IMR-90 (cell line): ENCODE measurements around the gene PPM1F. TPM values are rescaled to one million over a fixed set of nuclear protein-coding genes. Genes with fewer than 3 reads are reported as not detected.

Experiments used
- ATAC-seq: fragments of 200-7000 bp; cut with Tn5 transposase; 2 replicates; pipeline ENCODE4 v1.9.1; 2020; ENCODE audit warnings: low read depth, mild to moderate bottlenecking, moderate library complexity
- BruUV-seq: library from RNA; stranded (reverse); fragments of 400-500 nt; replicated peaks from 2 replicates; lab custom pipeline; 2021; lab: Mats Ljungman, UMichigan
- CTCF ChIA-PET: fragments of 300-600 bp; formaldehyde crosslinking; extraction: SDS; loops from one replicate; lab custom pipeline; 2021; ENCODE audit warnings: antibody characterized with exemption; lab: Yijun Ruan, JAX
- POLR2A ChIA-PET: fragments of 300-600 bp; sonication (Branson Sonifier 250); formaldehyde crosslinking; loops from one replicate; lab custom pipeline; 2022; ENCODE audit warnings: antibody characterized with exemption; ENCODE audit not compliant: unreplicated experiment; lab: Charles Lee
- DNase-seq: peaks from one replicate; pipeline ENCODE4 v3.0.0; 2013
- H2AFZ ChIP-seq: replicated peaks from 2 replicates; pipeline ENCODE3; 2013; ENCODE audit warnings: low read length, mild to moderate bottlenecking; ENCODE audit not compliant: poor library complexity
- H2AK5ac ChIP-seq: 2 replicates; pipeline ENCODE4 v1.6.1; 2013; ENCODE audit warnings: low read depth, low read length, inconsistent platforms
- H2AK9ac ChIP-seq: replicated peaks from 2 replicates; pipeline ENCODE3; 2013; ENCODE audit warnings: mild to moderate bottlenecking, low read depth, low read length, moderate library complexity; ENCODE audit not compliant: poor library complexity
- H2BK120ac ChIP-seq: 2 replicates; pipeline ENCODE4 v1.6.1; 2013; ENCODE audit warnings: low read depth, low read length, inconsistent platforms
- H2BK15ac ChIP-seq: 3 replicates; pipeline ENCODE4 v1.6.1; 2013; ENCODE audit warnings: low read depth, low read length, inconsistent platforms
- H2BK20ac ChIP-seq: 2 replicates; pipeline ENCODE4 v1.6.1; 2013; ENCODE audit warnings: low read depth, mild to moderate bottlenecking, inconsistent platforms, low read length, moderate library complexity
- H2BK5ac ChIP-seq: 2 replicates; pipeline ENCODE4 v1.6.1; 2013; ENCODE audit warnings: mild to moderate bottlenecking, low read depth, low read length, inconsistent platforms; ENCODE audit not compliant: poor library complexity, severe bottlenecking
- H3K14ac ChIP-seq: replicated peaks from 2 replicates; pipeline ENCODE4 v1.6.1; 2013; ENCODE audit warnings: low read depth, low read length, inconsistent platforms
- H3K18ac ChIP-seq: 2 replicates; pipeline ENCODE4 v1.6.1; 2013; ENCODE audit warnings: low read depth, low read length, control low read depth
- H3K23ac ChIP-seq: 2 replicates; pipeline ENCODE4 v1.6.1; 2013; ENCODE audit warnings: low read depth, low read length, inconsistent platforms
- H3K27ac ChIP-seq: 2 replicates; pipeline ENCODE4 v1.5.1; 2013; ENCODE audit warnings: mild to moderate bottlenecking, control low read depth, low read length; ENCODE audit not compliant: insufficient read depth
- H3K27me3 ChIP-seq: 2 replicates; pipeline ENCODE4 v1.6.1; 2013; ENCODE audit warnings: low read length; ENCODE audit not compliant: control insufficient read depth, insufficient read depth
- H3K36me3 ChIP-seq: 2 replicates; pipeline ENCODE4 v1.6.1; 2013; ENCODE audit warnings: low read length, mixed read lengths; ENCODE audit not compliant: control insufficient read depth, insufficient read depth
- H3K4ac ChIP-seq: 2 replicates; pipeline ENCODE4 v1.6.1; 2013; ENCODE audit warnings: low read depth, low read length, inconsistent platforms
- H3K4me1 ChIP-seq: 2 replicates; pipeline ENCODE4 v1.6.1; 2013; ENCODE audit warnings: low read length, mixed read lengths; ENCODE audit not compliant: control insufficient read depth, insufficient read depth
- H3K4me2 ChIP-seq: 2 replicates; pipeline ENCODE4 v1.6.1; 2013; ENCODE audit warnings: low read depth, mild to moderate bottlenecking, control low read depth, low read length, moderate library complexity
- H3K4me3 ChIP-seq: 2 replicates; pipeline ENCODE4 v1.5.1; 2013; ENCODE audit warnings: low read depth, mild to moderate bottlenecking, control low read depth, low read length, moderate library complexity; ENCODE audit not compliant: insufficient read depth
- H3K56ac ChIP-seq: 2 replicates; pipeline ENCODE4 v1.6.1; 2013; ENCODE audit warnings: low read length, inconsistent platforms; ENCODE audit not compliant: insufficient read depth; ENCODE audit errors: extremely low read depth
- H3K79me1 ChIP-seq, 2 experiments: 2 replicates each; pipeline ENCODE4 v1.6.1; 2013; ENCODE audit warnings: low read length in 2 of 2, inconsistent platforms in 1 of 2, low read depth in 1 of 2
- H3K9ac ChIP-seq: 2 replicates; pipeline ENCODE4 v1.6.1; 2013; ENCODE audit warnings: low read depth, low read length, control low read depth
- H3K9me1 ChIP-seq: 2 replicates; pipeline ENCODE4 v1.6.1; 2013; ENCODE audit warnings: low read length, inconsistent platforms; ENCODE audit not compliant: insufficient read depth
- H3K9me3 ChIP-seq: 2 replicates; pipeline ENCODE4 v1.6.1; 2013; ENCODE audit warnings: low read length; ENCODE audit not compliant: control insufficient read depth, insufficient read depth
- H4K20me1 ChIP-seq: 2 replicates; pipeline ENCODE4 v1.6.1; 2013; ENCODE audit warnings: low read length, inconsistent platforms; ENCODE audit not compliant: insufficient read depth
- H4K5ac ChIP-seq: 2 replicates; pipeline ENCODE4 v1.6.1; 2013; ENCODE audit warnings: mild to moderate bottlenecking, low read depth, low read length, control low read depth
- H4K8ac ChIP-seq, 2 experiments: 2 replicates each; pipeline ENCODE4 v1.6.1; 2013; ENCODE audit warnings: low read depth in 2 of 2, low read length in 2 of 2, control low read depth in 1 of 2, inconsistent platforms in 1 of 2
- H4K91ac ChIP-seq: 2 replicates; pipeline ENCODE4 v1.6.1; 2013; ENCODE audit warnings: low read depth, low read length, inconsistent platforms; ENCODE audit not compliant: insufficient read depth
- BHLHE40 ChIP-seq: fragments of 150-350 bp; IDR thresholded peaks from 2 replicates; pipeline ENCODE4 v1.6.1; 2016; ENCODE audit warnings: mild to moderate bottlenecking, low read depth, low read length
- CEBPB ChIP-seq: IDR thresholded peaks from 2 replicates; pipeline ENCODE4 v1.6.1; 2012; ENCODE audit warnings: low read depth, low read length, improper control_type of control experiment
- CTCF ChIP-seq: conservative IDR thresholded peaks from 2 replicates; pipeline ENCODE4 v1.5.1; 2012; ENCODE audit warnings: mild to moderate bottlenecking, low read depth, low read length, improper control_type of control experiment
- ELK1 ChIP-seq: fragments of 150-350 bp; IDR thresholded peaks from 2 replicates; pipeline ENCODE4 v1.6.1; 2016; ENCODE audit warnings: low read depth, mild to moderate bottlenecking, low read length, moderate library complexity, borderline replicate concordance
- FOS ChIP-seq: fragments of 150-350 bp; IDR thresholded peaks from 2 replicates; pipeline ENCODE4 v1.6.1; 2016; ENCODE audit warnings: low read depth, low read length
- MAFK ChIP-seq: IDR thresholded peaks from 2 replicates; pipeline ENCODE4 v1.6.1; 2012; ENCODE audit warnings: low read depth, low read length, improper control_type of control experiment
- NFE2L2 ChIP-seq: fragments of 150-350 bp; IDR thresholded peaks from 2 replicates; pipeline ENCODE4 v1.6.1; 2016; ENCODE audit warnings: low read depth, mild to moderate bottlenecking, low read length
- POLR2A ChIP-seq: IDR thresholded peaks from 2 replicates; pipeline ENCODE4 v1.6.1; 2012; ENCODE audit warnings: mild to moderate bottlenecking, low read depth, low read length
- SMC3 ChIP-seq: fragments of 150-350 bp; IDR thresholded peaks from 2 replicates; pipeline ENCODE4 v1.6.1; 2016; ENCODE audit warnings: low read depth, mild to moderate bottlenecking, antibody characterized with exemption, low read length, moderate library complexity
- WGBS, 2 experiments: methylation state at CpG; one replicate each; pipeline versions ENCODE4 v1.1.5 to v1.1.7; 2013; ENCODE audit warnings: missing lambda C conversion rate in 2 of 2; ENCODE audit not compliant: insufficient read length in 1 of 2; ENCODE audit errors: extremely low coverage in 2 of 2; 5-methylcytosine and 5-hydroxymethylcytosine counted together
- dilution Hi-C: fragments of 300-500 bp; cut with HindIII; formaldehyde crosslinking; loops from one replicate; pipeline ENCODE4 v1.14.3; 2018; ENCODE audit warnings: low sequenced_read_pairs; ENCODE audit not compliant: unreplicated experiment
- in situ Hi-C: fragments of 300-500 bp; cut with MboI; formaldehyde crosslinking; loops from 3 replicates; pipeline ENCODE4 v1.14.3; 2019; ENCODE audit warnings: low sequenced_read_pairs, inconsistent platforms, mixed read lengths
- intact Hi-C: fragments of 100-400 bp; cut with micrococcal nuclease; formaldehyde crosslinking; loops from 2 replicates; pipeline ENCODE4 v1.10.0; 2022
- polyA plus RNA-seq, 3 experiments: library from polyadenylated mRNA; depleted of rRNA; stranded (reverse); fragments of >200 nt; gene quantifications; 2 replicates each; pipeline ENCODE4 v1.2.3, GENCODE V29; 2012; ENCODE audit warnings: low replicate concordance in 1 of 3
- total RNA-seq: library from RNA; depleted of rRNA; stranded (reverse); fragments of >200 nt; gene quantifications from 2 replicates; pipeline ENCODE4 v1.2.3, GENCODE V29; 2012

PPM1F gene
- total and polyA plus RNA-seq, 2 of the 4 experiments (the other 2 are of a cell fraction) = 20.8 to 30.3 TPM

- TF ChIP-seq ELK1 = no peak
Measured at GRCh38 chr22:21970800-21971617, 18.4 kb upstream of the PPM1F start (continued).

GRCh38 chr22:21970037-21970799 is 17.6 kb upstream of the PPM1F start:
- Histone ChIP-seq H4K8ac (no peak overlapping the region), H3K9ac (no peak overlapping the region), H3K9me3 (no peaks in the 10 kb centered on the region), H2AFZ (no peak overlapping the region), H2AK5ac (no peak overlapping the region), H3K14ac (no peak overlapping the region), H2BK5ac (no peak overlapping the region), H2BK120ac (no peak overlapping the region), H3K4me2 (no peak overlapping the region), H3K9me1 (no peaks in the 10 kb centered on the region), H3K56ac (no peak overlapping the region), H3K4me3 (no peak overlapping the region), H3K23ac (no peak overlapping the region), H3K27ac (no peak overlapping the region), H3K36me3 (peaks cover 84% of the 10 kb centered on the region), H4K91ac (no peak overlapping the region), H3K79me1 (peaks cover 11 to 24% of the 10 kb centered on the region in 2 experiments), H3K18ac (no peak overlapping the region), H4K20me1 (0 out of 2 replicates have a peak, but pooled peaks cover 14% of the 10 kb centered on the region), H3K4me1 (no peaks in the 10 kb centered on the region), H2BK15ac (no peak overlapping the region), H2BK20ac (no peak overlapping the region), H3K27me3 (no peaks in the 10 kb centered on the region), H3K4ac (no peak overlapping the region), H4K5ac (no peak overlapping the region), H2AK9ac (no peak overlapping the region)
- dilution Hi-C loops (no loop called here), in situ Hi-C loops (no loop called here), intact Hi-C loops (no loop called here)
- POLR2A ChIA-PET = no interaction called here
- BruUV-seq = no TSS peak
- 87 to 100% methylated on average over 2 to 3 of the region's 19 CpGs for WGBS, 2 experiments
- no peak for TF ChIP-seq CEBPB
- TF ChIP-seq SMC3 = no peak
- no peak for TF ChIP-seq MAFK
- no peak for TF ChIP-seq POLR2A
- no peak for TF ChIP-seq BHLHE40
- no peak for TF ChIP-seq CTCF
- no peak for TF ChIP-seq FOS
- TF ChIP-seq NFE2L2 = no peak
- CTCF ChIA-PET = no interaction called here
- ATAC-seq (no peak), DNase-seq (no peak)
